Liver (tissue), 3 donors: Measurements from ENCODE around the gene LY6G6C.

Experiments
- MAX ChIP-seq: IDR thresholded peaks from 2 replicates; pipeline ENCODE4 v1.6.1; 2016; ENCODE audit warnings: antibody characterized with exemption
- TAF1 ChIP-seq: conservative IDR thresholded peaks from 2 replicates; pipeline ENCODE4 v1.6.1; 2016; ENCODE audit warnings: antibody characterized with exemption, mild to moderate bottlenecking
- YY1 ChIP-seq: IDR thresholded peaks from 2 replicates; pipeline ENCODE4 v1.6.1; 2016; ENCODE audit warnings: antibody characterized with exemption, mild to moderate bottlenecking
- TF ChIP-seq, protein P1 (sequence below): fragments of 150-350 bp; IDR thresholded peaks from 2 replicates; pipeline ENCODE4 v1.5.1; 2017; ENCODE audit warnings: improper control_type of control experiment, low read depth, low read length; ENCODE audit not compliant: missing input control
- donor health status: healthy.
- donor health status: healthy.

- TF ChIP-seq, protein P1, sequence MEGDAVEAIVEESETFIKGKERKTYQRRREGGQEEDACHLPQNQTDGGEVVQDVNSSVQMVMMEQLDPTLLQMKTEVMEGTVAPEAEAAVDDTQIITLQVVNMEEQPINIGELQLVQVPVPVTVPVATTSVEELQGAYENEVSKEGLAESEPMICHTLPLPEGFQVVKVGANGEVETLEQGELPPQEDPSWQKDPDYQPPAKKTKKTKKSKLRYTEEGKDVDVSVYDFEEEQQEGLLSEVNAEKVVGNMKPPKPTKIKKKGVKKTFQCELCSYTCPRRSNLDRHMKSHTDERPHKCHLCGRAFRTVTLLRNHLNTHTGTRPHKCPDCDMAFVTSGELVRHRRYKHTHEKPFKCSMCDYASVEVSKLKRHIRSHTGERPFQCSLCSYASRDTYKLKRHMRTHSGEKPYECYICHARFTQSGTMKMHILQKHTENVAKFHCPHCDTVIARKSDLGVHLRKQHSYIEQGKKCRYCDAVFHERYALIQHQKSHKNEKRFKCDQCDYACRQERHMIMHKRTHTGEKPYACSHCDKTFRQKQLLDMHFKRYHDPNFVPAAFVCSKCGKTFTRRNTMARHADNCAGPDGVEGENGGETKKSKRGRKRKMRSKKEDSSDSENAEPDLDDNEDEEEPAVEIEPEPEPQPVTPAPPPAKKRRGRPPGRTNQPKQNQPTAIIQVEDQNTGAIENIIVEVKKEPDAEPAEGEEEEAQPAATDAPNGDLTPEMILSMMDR = no peak
- no peak for TF ChIP-seq YY1
- no peak for TF ChIP-seq TAF1
- no peak for TF ChIP-seq MAX
These were observed 20.7 kb downstream of the LY6G6C start for GRCh38 chr6:31700740-31701401.
